A549 (cell line): ENCODE results near the gene HSPH1. TPM values are rescaled to one million over a fixed set of nuclear protein-coding genes. Genes with fewer than 3 reads are reported as not detected.

Experiments used
- ATAC-seq, 2 experiments: fragments of 200-7000 bp in 1 of 2; fragments of >200 bp in 1 of 2; cut with Nextera tagmentation in 1 of 2; cut with Tn5 transposase in 1 of 2; 3 replicates each; pipeline versions ENCODE4 v1.8.0 to v1.9.1; 2018 to 2020; ENCODE audit warnings: mild to moderate bottlenecking in 1 of 2, moderate library complexity in 1 of 2
- CTCF ChIA-PET: fragments of 300-600 bp; sonication (Branson Sonifier 250); formaldehyde crosslinking; extraction: SDS; loops from one replicate; lab custom pipeline; 2021; ENCODE audit warnings: antibody characterized with exemption, inconsistent platforms; lab: Yijun Ruan, JAX
- POLR2A ChIA-PET: fragments of 350-600 bp; formaldehyde crosslinking; extraction: SDS; loops from one replicate; lab custom pipeline; 2021; ENCODE audit warnings: antibody characterized with exemption, inconsistent platforms; lab: Yijun Ruan, JAX
- DNase-seq, 2 experiments: peaks; one replicate each; pipeline versions ENCODE4 v3.0.0 to v3.0.0-alpha.2; 2011 to 2016; ENCODE audit warnings: low read depth in 1 of 2, low spot score in 1 of 2
- FAIRE-seq: peaks from 2 replicates; lab custom pipeline; 2011; peaks lifted over from hg19 to GRCh38; lab: Jason Lieb, UNC
- H3K27ac ChIP-seq, 2 experiments: fragments of >200 bp; sonication (Bioruptor Twin); formaldehyde crosslinking; 3 replicates each; pipeline ENCODE4 v1.5.1; 2016 to 2017
- H3K4me1 ChIP-seq: fragments of >200 bp; sonication (Bioruptor Twin); formaldehyde crosslinking; 3 replicates; pipeline ENCODE4 v1.6.1; 2016
- H3K4me2 ChIP-seq: fragments of >200 bp; sonication (Bioruptor Twin); formaldehyde crosslinking; 3 replicates; pipeline ENCODE4 v1.6.1; 2016
- H3K4me3 ChIP-seq: fragments of >200 bp; sonication (Bioruptor Twin); formaldehyde crosslinking; 3 replicates; pipeline ENCODE4 v1.5.1; 2016
- H3K9me3 ChIP-seq: fragments of >200 bp; sonication (Bioruptor Twin); formaldehyde crosslinking; 3 replicates; pipeline ENCODE4 v1.6.1; 2016
- ATOH8 ChIP-seq: fragments of 250-450 bp; sonication (Bioruptor Pico); IDR thresholded peaks from 2 replicates; pipeline ENCODE4 v1.5.0; 2020; ENCODE audit warnings: low read depth, mild to moderate bottlenecking, moderate library complexity
- BHLHE40 ChIP-seq: IDR thresholded peaks from 2 replicates; pipeline ENCODE4 v1.6.1; 2012; ENCODE audit warnings: low read depth, low read length, inconsistent platforms
- CBX2 ChIP-seq: fragments of 200-600 bp; sonication (generic); IDR thresholded peaks from 2 replicates; pipeline ENCODE4 v1.6.1; 2016; ENCODE audit warnings: low read depth, mild to moderate bottlenecking, borderline replicate concordance
- CBX8 ChIP-seq: fragments of 200-600 bp; sonication (generic); IDR thresholded peaks from 2 replicates; pipeline ENCODE4 v1.6.1; 2016
- CEBPB ChIP-seq, 2 experiments: fragments of >200 bp in 1 of 2; sonication (Bioruptor Twin) in 1 of 2; formaldehyde crosslinking in 1 of 2; IDR thresholded peaks; 2 replicates each; pipeline ENCODE4 v1.6.1; 2012 to 2016
- CHD2 ChIP-seq: fragments of 150-350 bp; IDR thresholded peaks from 2 replicates; pipeline ENCODE4 v1.6.1; 2014; ENCODE audit warnings: low read length; ENCODE audit not compliant: partially characterized antibody
- CHD4 ChIP-seq: fragments of 200-600 bp; sonication (generic); IDR thresholded peaks from 2 replicates; pipeline ENCODE4 v1.6.1; 2016; ENCODE audit warnings: antibody characterized with exemption, mild to moderate bottlenecking, borderline replicate concordance
- ELK1 ChIP-seq: fragments of 150-350 bp; IDR thresholded peaks from 2 replicates; pipeline ENCODE4 v1.6.1; 2014; ENCODE audit warnings: low read depth, mild to moderate bottlenecking, low read length
- EP300 ChIP-seq, 2 experiments: fragments of >200 bp; sonication (Bioruptor Twin); formaldehyde crosslinking; IDR thresholded peaks; 2 replicates in 1 of 2; 3 replicates in 1 of 2; pipeline ENCODE4 v1.6.1; 2016 to 2017
- FOSB ChIP-seq: fragments of 250-450 bp; sonication (Bioruptor Pico); IDR thresholded peaks from 2 replicates; pipeline ENCODE4 v1.5.0; 2020; ENCODE audit warnings: mild to moderate bottlenecking, moderate library complexity
- GATA3 ChIP-seq: IDR thresholded peaks from 2 replicates; pipeline ENCODE4 v1.6.1; 2012; ENCODE audit warnings: borderline replicate concordance
- HDAC2 ChIP-seq: fragments of 200-600 bp; sonication (generic); IDR thresholded peaks from 2 replicates; pipeline ENCODE4 v1.6.1; 2016
- HMGXB4 ChIP-seq: fragments of 250-450 bp; sonication (Bioruptor Pico); IDR thresholded peaks from 2 replicates; pipeline ENCODE4 v1.5.0; 2021; ENCODE audit warnings: mild to moderate bottlenecking, moderate library complexity, borderline replicate concordance
- HOXA7 ChIP-seq: fragments of 250-450 bp; sonication (Bioruptor Pico); IDR thresholded peaks from 2 replicates; pipeline ENCODE4 v1.5.0; 2020; ENCODE audit warnings: mild to moderate bottlenecking, moderate library complexity
- HOXB5 ChIP-seq: fragments of 250-450 bp; sonication (Bioruptor Pico); IDR thresholded peaks from 2 replicates; pipeline ENCODE4 v1.5.0; 2020; ENCODE audit warnings: mild to moderate bottlenecking, moderate library complexity
- JUNB ChIP-seq: fragments of >200 bp; sonication (Bioruptor Twin); formaldehyde crosslinking; IDR thresholded peaks from 2 replicates; pipeline ENCODE4 v1.6.1; 2016
- KDM1A ChIP-seq: fragments of 200-600 bp; sonication (generic); IDR thresholded peaks from 2 replicates; pipeline ENCODE4 v1.6.1; 2016; ENCODE audit warnings: low read depth, mild to moderate bottlenecking
- KDM5A ChIP-seq: fragments of 200-600 bp; sonication (generic); IDR thresholded peaks from 2 replicates; pipeline ENCODE4 v1.6.1; 2016; ENCODE audit warnings: antibody characterized with exemption, mild to moderate bottlenecking
- MAX ChIP-seq: IDR thresholded peaks from 2 replicates; pipeline ENCODE4 v1.6.1; 2012
- MAZ ChIP-seq: fragments of 150-350 bp; IDR thresholded peaks from 2 replicates; pipeline ENCODE4 v1.6.1; 2014; ENCODE audit warnings: antibody characterized with exemption, low read depth, low read length, borderline replicate concordance
- NFE2L2 ChIP-seq: fragments of 150-350 bp; conservative IDR thresholded peaks from 2 replicates; pipeline ENCODE4 v1.6.1; 2014; ENCODE audit warnings: low read length
- NR3C1 ChIP-seq: fragments of >200 bp; sonication (Bioruptor Twin); formaldehyde crosslinking; IDR thresholded peaks from 3 replicates; pipeline ENCODE4 v1.6.1; 2017
- PBX3 ChIP-seq: IDR thresholded peaks from 2 replicates; pipeline ENCODE4 v1.6.1; 2012
- PHF8 ChIP-seq: fragments of 200-600 bp; sonication (generic); IDR thresholded peaks from 2 replicates; pipeline ENCODE4 v1.6.1; 2016; ENCODE audit warnings: low read depth, mild to moderate bottlenecking, antibody characterized with exemption, moderate library complexity, borderline replicate concordance
- RAD21 ChIP-seq, 2 experiments: fragments of >200 bp in 1 of 2; sonication (Bioruptor Twin) in 1 of 2; formaldehyde crosslinking in 1 of 2; IDR thresholded peaks in 1 of 2; conservative IDR thresholded peaks in 1 of 2; 2 replicates in 1 of 2; 3 replicates in 1 of 2; pipeline ENCODE4 v1.6.1; 2012 to 2018; ENCODE audit warnings: inconsistent platforms in 1 of 2
- RCOR1 ChIP-seq: fragments of 150-350 bp; IDR thresholded peaks from 2 replicates; pipeline ENCODE4 v1.6.1; 2014; ENCODE audit warnings: antibody characterized with exemption, low read length, low read depth
- RFX5 ChIP-seq: fragments of 450-650 bp; IDR thresholded peaks from 2 replicates; pipeline ENCODE4 v1.7.1; 2014; ENCODE audit warnings: antibody characterized with exemption, mild to moderate bottlenecking, moderate library complexity
- ZSCAN20 ChIP-seq: fragments of 250-450 bp; sonication (Bioruptor Pico); IDR thresholded peaks from 2 replicates; pipeline ENCODE4 v1.8.0; 2022; ENCODE audit warnings: mild to moderate bottlenecking, moderate library complexity
- WGBS: methylation state at CpG from one replicate; pipeline ENCODE4 v1.1.6; 2017; ENCODE audit errors: missing lambda C conversion rate; 5-methylcytosine and 5-hydroxymethylcytosine counted together
- polyA plus RNA-seq, 4 experiments: library from polyadenylated mRNA; depleted of rRNA in 3 of 4; stranded (reverse); fragments of >200 nt; fragmentation: RNase III in 1 of 4; extraction: RNeasy Plus Mini Kit Qiagen cat#74134 plus additional on column Dnase treatment in 1 of 4; gene quantifications; 2 replicates in 3 of 4; 3 replicates in 1 of 4; pipeline ENCODE4 v1.2.3, GENCODE V29; 2011 to 2017

Gene HSPH1
- polyA plus RNA-seq, 2 of the 4 experiments (the other 2 are of a cell fraction): 110 to 141 TPM

- no peak for TF ChIP-seq PBX3
- peak in 1 of 2 experiments; percentile 11; a peak in 1 of 4 replicates for TF ChIP-seq CEBPB (IDR thresholded peaks at IDR 0.05)
- TF ChIP-seq HMGXB4: no peak
- no peak; the same call in 1 of the 2 replicates for TF ChIP-seq GATA3
- TF ChIP-seq RCOR1: no peak
- no peak for TF ChIP-seq EP300 (IDR thresholded peaks at IDR 0.05)
- TF ChIP-seq NR3C1: no peak
- no peak for TF ChIP-seq NFE2L2
- no peak for TF ChIP-seq KDM5A
- TF ChIP-seq CHD4: no peak
- TF ChIP-seq ZSCAN20 (CRISPR knock-in tag): no peak
- TF ChIP-seq KDM1A: no peak
- TF ChIP-seq ATOH8 (CRISPR knock-in tag): no peak
- TF ChIP-seq HDAC2: no peak
- TF ChIP-seq HOXB5 (CRISPR knock-in tag): no peak
- no peak for TF ChIP-seq FOSB
- no peak for TF ChIP-seq ELK1
- no peak for TF ChIP-seq BHLHE40
- TF ChIP-seq CHD2: no peak
- 0 out of 2 replicates have a peak, but pooled peaks have one; percentile 23 for TF ChIP-seq MAX
- no peak for TF ChIP-seq CBX2
- no peak for TF ChIP-seq RFX5
- peak; percentile 44; the same call in 1 of the 2 replicates for TF ChIP-seq JUNB
- no peak for TF ChIP-seq RAD21 (conservative IDR thresholded peaks at IDR 0.05 in 1 of 2, IDR thresholded peaks at IDR 0.05 in 1 of 2)
Measured at GRCh38 chr13:31172535-31172934, 10.8 kb upstream of the HSPH1 start (continued).

GRCh38 chr13:31172001-31172400, 10.3 kb upstream of the HSPH1 start:
- H3K9me3 ChIP-seq: no peaks in the 10 kb centered on the region
- CTCF ChIA-PET: interaction anchor here (3.2 kb wide), 1 partner anchor 28 kb away, joined by 20 read pairs; the partner anchor contains the start of gene B3GLCT
- TF ChIP-seq MAZ (no peak), HOXA7 (CRISPR knock-in tag) (no peak), PHF8 (no peak), CBX8 (no peak)
- TF ChIP-seq, all 56 proteins: peak for 0
- Histone ChIP-seq H3K27ac (peak overlapping the region; percentile 46 to 58; a peak in 4 of 6 replicates), H3K4me1 (peaks cover 36% of the 10 kb centered on the region), H3K4me3 (no peak overlapping the region), H3K4me2 (peak overlapping the region; percentile 52)
- 64% methylated on average over 3 of the region's 3 CpGs for WGBS
- DNase-seq (peak in 1 of 2 experiments; percentile 15), ATAC-seq (peak in 1 of 2 experiments; percentile 49; a peak in 3 of 6 replicates), FAIRE-seq (no peak)
- POLR2A ChIA-PET: no interaction called here
